ENCODE data around the gene C19orf47. TPM values are rescaled to one million over a fixed set of nuclear protein-coding genes. Genes with fewer than 3 reads are reported as not detected.

Gene C19orf47
- total RNA-seq, 4 donors from 2014 or later = 14.8 to 34.9 (median 16.3) TPM

- DNase-seq (ENCODE audit: low spot score in 2 of 2) = no peak
- Histone ChIP-seq H3K36me3 (no peaks in the 10 kb centered on the region), H3K4me1 (peaks cover 5% of the 10 kb centered on the region), H3K9me3 (no peaks in the 10 kb centered on the region), H3K4me3 (no peak overlapping the region), H3K27ac (no peak overlapping the region), H3K27me3 (no peaks in the 10 kb centered on the region)
- no peak for TF ChIP-seq POLR2A (IDR thresholded peaks at IDR 0.05)
- no peak for TF ChIP-seq EP300 (IDR thresholded peaks at IDR 0.05)
- no peak for TF ChIP-seq POLR2AphosphoS5 (IDR thresholded peaks at IDR 0.05)
- no peak for TF ChIP-seq CTCF (IDR thresholded peaks at IDR 0.05)
- 86% methylated on average over 1 of the region's 1 CpG for WGBS
Measured at GRCh38 chr19:40309666-40310065, 38.5 kb downstream of the C19orf47 start.

- H3K27me3 ChIP-seq = no peaks in the 10 kb centered on the region
- H3K27ac ChIP-seq = no peak overlapping the region
- H3K4me1 ChIP-seq = peaks cover 12% of the 10 kb centered on the region
- 4% methylated on average over 5 of the region's 5 CpGs for WGBS
- H3K36me3 ChIP-seq = no peaks in the 10 kb centered on the region
- no peak overlapping the region for H3K4me3 ChIP-seq
- DNase-seq (ENCODE audit: low spot score in 2 of 2) = no peak
- H3K9me3 ChIP-seq = no peaks in the 10 kb centered on the region
- TF ChIP-seq POLR2AphosphoS5 (IDR thresholded peaks at IDR 0.05) (no peak), CTCF (IDR thresholded peaks at IDR 0.05) (peak; percentile 59 to 64)
Measured at GRCh38 chr19:40305403-40305802, 42.8 kb downstream of the C19orf47 start.

DNA sequence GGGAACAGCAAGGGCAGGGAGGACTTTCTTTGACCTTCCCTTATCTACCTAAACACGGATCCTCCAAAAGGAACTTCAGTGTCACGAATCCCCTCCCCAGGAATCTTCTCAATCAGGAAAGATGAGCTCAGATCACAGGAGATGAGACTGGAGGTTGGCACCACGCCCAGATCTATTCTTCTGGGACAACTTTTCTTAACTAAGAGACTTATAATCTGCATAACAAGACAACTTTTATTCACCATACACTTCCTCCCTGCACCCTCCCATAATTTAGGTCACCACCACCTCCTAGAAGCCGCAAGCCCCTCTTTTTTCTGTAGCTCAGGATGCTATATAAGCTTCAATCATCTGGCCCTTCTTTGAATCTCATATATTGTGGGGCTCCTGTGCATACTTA lies 43.9 kb downstream of the C19orf47 start:
- Histone ChIP-seq H3K4me3 (no peak overlapping the region), H3K36me3 (no peaks in the 10 kb centered on the region), H3K4me1 (peaks cover 12% of the 10 kb centered on the region), H3K27ac (no peak overlapping the region), H3K9me3 (no peaks in the 10 kb centered on the region), H3K27me3 (no peaks in the 10 kb centered on the region)
- no peak for DNase-seq (ENCODE audit: low spot score in 2 of 2)
- no peak for TF ChIP-seq POLR2A (IDR thresholded peaks at IDR 0.05)
- no peak for TF ChIP-seq CTCF (IDR thresholded peaks at IDR 0.05)
- no peak for TF ChIP-seq POLR2AphosphoS5 (IDR thresholded peaks at IDR 0.05)
- no peak for TF ChIP-seq EP300 (IDR thresholded peaks at IDR 0.05)
- 46% methylated on average over 4 of the region's 4 CpGs for WGBS

GRCh38 chr19:40303765-40304164 lies 44.4 kb downstream of the C19orf47 start:
- peaks cover 12% of the 10 kb centered on the region for H3K4me1 ChIP-seq
- no peak for DNase-seq (ENCODE audit: low spot score in 2 of 2)
- TF ChIP-seq POLR2AphosphoS5 (IDR thresholded peaks at IDR 0.05) (no peak), CTCF (IDR thresholded peaks at IDR 0.05) (no peak)
- no peaks in the 10 kb centered on the region for H3K27me3 ChIP-seq
- 42% methylated on average over 2 of the region's 2 CpGs for WGBS
- H3K4me3 ChIP-seq = no peak overlapping the region
- no peaks in the 10 kb centered on the region for H3K9me3 ChIP-seq
- H3K36me3 ChIP-seq = no peaks in the 10 kb centered on the region
- no peak overlapping the region for H3K27ac ChIP-seq

DNA sequence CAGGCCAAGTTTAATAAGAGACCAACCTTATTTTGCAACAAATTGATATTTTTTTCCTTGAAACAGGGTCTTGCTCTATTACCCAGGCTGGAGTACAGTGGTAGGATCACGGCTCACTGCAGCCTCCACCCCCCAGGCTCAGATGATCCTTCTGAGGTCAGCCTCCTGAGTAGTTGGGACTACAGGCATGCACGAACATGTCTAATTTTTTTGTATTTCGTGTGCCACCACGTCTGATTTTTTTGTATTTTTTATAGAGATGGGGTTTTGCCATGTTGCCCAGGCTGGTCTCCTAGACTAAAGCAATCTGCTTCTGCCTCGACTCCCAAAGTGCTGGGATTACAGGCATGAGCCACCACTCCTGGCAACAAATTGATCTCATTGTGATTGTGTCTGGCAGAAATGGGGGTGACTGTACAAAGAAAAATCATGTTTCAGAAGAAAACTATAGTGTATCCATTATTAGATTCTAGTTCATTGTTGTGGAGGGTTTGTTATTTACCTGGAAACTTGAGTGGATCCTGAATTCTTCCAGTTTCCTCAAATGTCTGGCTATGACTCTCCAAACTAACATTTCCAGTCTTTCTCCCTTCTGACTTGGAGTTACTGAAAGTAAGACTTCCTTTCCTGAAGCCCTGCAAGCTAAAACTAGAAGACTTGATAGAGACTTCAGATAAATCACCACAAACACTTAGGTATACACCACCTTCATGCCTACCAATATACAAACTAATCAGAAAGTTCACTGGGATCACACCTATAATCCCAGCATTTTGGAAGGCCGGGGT lies 45.8 kb downstream of the C19orf47 start:
- DNase-seq (ENCODE audit: low spot score in 2 of 2) = peak in 1 of 2 donors; percentile 26
- no peaks in the 10 kb centered on the region for H3K27me3 ChIP-seq
- no peak overlapping the region for H3K4me3 ChIP-seq
- 62% methylated on average over 6 of the region's 6 CpGs for WGBS
- no peaks in the 10 kb centered on the region for H3K9me3 ChIP-seq
- H3K4me1 ChIP-seq = peaks cover 12% of the 10 kb centered on the region
- peak overlapping the region; percentile 62 for H3K27ac ChIP-seq
- TF ChIP-seq POLR2A (IDR thresholded peaks at IDR 0.05) (no peak), POLR2AphosphoS5 (IDR thresholded peaks at IDR 0.05) (no peak), EP300 (IDR thresholded peaks at IDR 0.05) (no peak), CTCF (IDR thresholded peaks at IDR 0.05) (no peak)
- no peaks in the 10 kb centered on the region for H3K36me3 ChIP-seq

All from suprapubic skin (tissue), 4 donors.